Fibroblast of skin of scalp (primary cell): ENCODE results near the gene RAB14. TPM values are rescaled to one million over a fixed set of nuclear protein-coding genes. Genes with fewer than 3 reads are reported as not detected.

Source experiments
- DNase-seq: peaks from one replicate; pipeline ENCODE4 v3.0.0-alpha.2; 2013
- polyA plus RNA-seq, 2 experiments: library from polyadenylated mRNA; unstranded; fragments of 120-200 nt; gene quantifications; one replicate each; pipeline ENCODE4 v1.2.1, GENCODE V29; 2013; ENCODE audit not compliant: insufficient read length in 2 of 2

RAB14 gene
- 56.0 TPM for polyA plus RNA-seq (2013, experiment 1 of 2; ENCODE audit: insufficient read length)
- 56.9 TPM for polyA plus RNA-seq (2013, experiment 2 of 2; ENCODE audit: insufficient read length)

- peak; percentile 98 for DNase-seq
Measured at GRCh38 chr9:121201738-121202533, at the start of gene RAB14. TSS of gene RAB14 (minus strand) at chr9:121201869. CDS start at chr9:121193412, 8,457 bp downstream.

- DNase-seq = no peak
Measured at GRCh38 chr9:121249563-121249962, 47.9 kb upstream of the RAB14 start.

- peak; percentile 95 for DNase-seq
Measured at GRCh38 chr9:121246821-121247561, 45.3 kb upstream of the RAB14 start.

GRCh38 chr9:121242959-121243346 lies 41.3 kb upstream of the RAB14 start:
- no peak for DNase-seq

- peak; percentile 52 for DNase-seq
Measured at GRCh38 chr9:121242219-121242958, 40.7 kb upstream of the RAB14 start.

- peak; percentile 26 for DNase-seq
Measured at GRCh38 chr9:121240472-121241135, 38.9 kb upstream of the RAB14 start.

GRCh38 chr9:121239851-121240250 lies 38.2 kb upstream of the RAB14 start:
- no peak for DNase-seq

GRCh38 chr9:121239071-121239470 lies 37.4 kb upstream of the RAB14 start:
- peak; percentile 43 for DNase-seq

GRCh38 chr9:121237916-121238315 lies 36.2 kb upstream of the RAB14 start:
- no peak for DNase-seq

- DNase-seq = no peak
Measured at GRCh38 chr9:121235512-121235911, 33.8 kb upstream of the RAB14 start.

- no peak for DNase-seq
Measured at GRCh38 chr9:121234832-121235161, 33.1 kb upstream of the RAB14 start.

GRCh38 chr9:121233906-121234831 lies 32.5 kb upstream of the RAB14 start:
- DNase-seq = peak; percentile 53

- no peak for DNase-seq
Measured at GRCh38 chr9:121232251-121232650, 30.6 kb upstream of the RAB14 start.

- DNase-seq = no peak
Measured at GRCh38 chr9:121230256-121230655, 28.6 kb upstream of the RAB14 start.

GRCh38 chr9:121227862-121228261 lies 26.2 kb upstream of the RAB14 start:
- no peak for DNase-seq

- no peak for DNase-seq
Measured at GRCh38 chr9:121226175-121226574, 24.5 kb upstream of the RAB14 start.

GRCh38 chr9:121225240-121225639 lies 23.6 kb upstream of the RAB14 start:
- no peak for DNase-seq

GRCh38 chr9:121222524-121223171 lies 21.0 kb upstream of the RAB14 start:
- DNase-seq = peak; percentile 69

GRCh38 chr9:121221664-121222055 lies 20.0 kb upstream of the RAB14 start:
- no peak for DNase-seq

- no peak for DNase-seq
Measured at GRCh38 chr9:121220996-121221663, 19.5 kb upstream of the RAB14 start.
